ENCODE data around the gene MINPP1.

The MINPP1 gene

GRCh38 chr10:87546210-87546609 lies 41.5 kb downstream of the MINPP1 start:
- no peak overlapping the region for H3K4me3 ChIP-seq (ENCODE audit: low read length)
- no peak for TF ChIP-seq CTCF (conservative IDR thresholded peaks at IDR 0.05; ENCODE audit: low read depth, low read length)
- no peak for DNase-seq (ENCODE audit: low read depth)

GRCh38 chr10:87546971-87547413 lies 42.3 kb downstream of the MINPP1 start:
- no peak for TF ChIP-seq CTCF (conservative IDR thresholded peaks at IDR 0.05; ENCODE audit: low read depth, low read length)
- H3K4me3 ChIP-seq (ENCODE audit: low read length), result no peak overlapping the region
- no peak for DNase-seq (ENCODE audit: low read depth)

- no peak overlapping the region for H3K4me3 ChIP-seq (ENCODE audit: low read length)
- peak; percentile 31 for DNase-seq (ENCODE audit: low read depth)
- TF ChIP-seq CTCF (conservative IDR thresholded peaks at IDR 0.05; ENCODE audit: low read depth, low read length), result no peak
Measured at GRCh38 chr10:87547734-87548311, 43.1 kb downstream of the MINPP1 start.

GRCh38 chr10:87550741-87551140 lies 46.0 kb downstream of the MINPP1 start:
- H3K4me3 ChIP-seq (ENCODE audit: low read length), result no peak overlapping the region
- no peak for DNase-seq (ENCODE audit: low read depth)
- no peak for TF ChIP-seq CTCF (conservative IDR thresholded peaks at IDR 0.05; ENCODE audit: low read depth, low read length)

- no peak for DNase-seq (ENCODE audit: low read depth)
- H3K4me3 ChIP-seq (ENCODE audit: low read length), result no peak overlapping the region
- TF ChIP-seq CTCF (conservative IDR thresholded peaks at IDR 0.05; ENCODE audit: low read depth, low read length), result no peak
Measured at GRCh38 chr10:87551326-87551725, 46.6 kb downstream of the MINPP1 start.

- no peak for TF ChIP-seq CTCF (conservative IDR thresholded peaks at IDR 0.05; ENCODE audit: low read depth, low read length)
- DNase-seq (ENCODE audit: low read depth), result no peak
Measured at GRCh38 chr10:87552248-87552929, 47.7 kb downstream of the MINPP1 start.

GRCh38 chr10:87557409-87557808 lies 52.7 kb downstream of the MINPP1 start:
- TF ChIP-seq CTCF (conservative IDR thresholded peaks at IDR 0.05; ENCODE audit: low read depth, low read length), result no peak
- no peak overlapping the region for H3K4me3 ChIP-seq (ENCODE audit: low read length)
- DNase-seq (ENCODE audit: low read depth), result no peak

More at GRCh38 chr10:87552248-87552929, 47.7 kb downstream of the MINPP1 start:
- no peak overlapping the region for H3K4me3 ChIP-seq (ENCODE audit: low read length)

All from retinal pigment epithelial cell (primary cell).